Muscle of leg (tissue), 11 donors: ENCODE measurements around the gene KPNA3. TPM values are rescaled to one million over a fixed set of nuclear protein-coding genes. Genes with fewer than 3 reads are reported as not detected.
A peak's percentile ranks its signal among the peaks of the same experiment; 100 is the strongest.

Experiments
- DNase-seq: peaks from one replicate; pipeline ENCODE4 v3.0.0; 2013
- H3K27ac ChIP-seq: one replicate; pipeline ENCODE4 v1.5.1; 2013; ENCODE audit warnings: mild to moderate bottlenecking, low read length, control low read depth
- H3K27me3 ChIP-seq: one replicate; pipeline ENCODE4 v1.6.1; 2013; ENCODE audit warnings: low read length; ENCODE audit not compliant: control insufficient read depth, insufficient read depth
- H3K36me3 ChIP-seq: one replicate; pipeline ENCODE4 v1.6.1; 2013; ENCODE audit warnings: low read length; ENCODE audit not compliant: control insufficient read depth, insufficient read depth
- H3K4me1 ChIP-seq: one replicate; pipeline ENCODE4 v1.6.1; 2013; ENCODE audit warnings: low read length; ENCODE audit not compliant: control insufficient read depth, insufficient read depth
- H3K4me3 ChIP-seq: one replicate; pipeline ENCODE4 v1.5.1; 2013; ENCODE audit warnings: low read length, control low read depth
- H3K9me3 ChIP-seq: replicated peaks from 2 replicates; pipeline ENCODE4 v1.6.1; 2013; ENCODE audit warnings: low read depth, low read length; ENCODE audit not compliant: control insufficient read depth
- WGBS: methylation state at CpG from one replicate; pipeline ENCODE4 v1.1.5; 2013; ENCODE audit warnings: missing lambda C conversion rate; ENCODE audit not compliant: insufficient coverage; 5-methylcytosine and 5-hydroxymethylcytosine counted together
- polyA plus RNA-seq, 8 donors: library from polyadenylated mRNA; unstranded; fragments of 120-200 nt; gene quantifications; one replicate each; pipeline versions ENCODE4 v1.2.1 to v1.2.3, GENCODE V29; 2013; ENCODE audit warnings: inconsistent platforms in 1 of 8, low replicate concordance in 1 of 8; ENCODE audit not compliant: insufficient read length in 8 of 8, insufficient read depth in 1 of 8
- total RNA-seq: library from RNA; stranded (reverse); fragments of 120-200 nt; gene quantifications from one replicate; pipeline ENCODE4 v1.2.4, GENCODE V29; 2013

KPNA3 gene
- total and polyA plus RNA-seq, 9 donors, result 24.0 to 35.8 (median 33.2) TPM

GRCh38 chr13:49664606-49665005 is 127.9 kb downstream of the KPNA3 start:
- H3K4me3 ChIP-seq, result no peak overlapping the region
- no peak overlapping the region for H3K27ac ChIP-seq
- WGBS, result no CpG with 5 or more reads among the region's 4 CpGs
- DNase-seq, result no peak
- H3K36me3 ChIP-seq, result peaks cover 27% of the 10 kb centered on the region
- no peaks in the 10 kb centered on the region for H3K4me1 ChIP-seq
- H3K9me3 ChIP-seq, result peaks cover 2% of the 10 kb centered on the region
- no peaks in the 10 kb centered on the region for H3K27me3 ChIP-seq

GRCh38 chr13:49657241-49657641 is 135.2 kb downstream of the KPNA3 start:
- Histone ChIP-seq H3K4me3 (no peak overlapping the region), H3K27me3 (no peaks in the 10 kb centered on the region), H3K4me1 (peaks cover 11% of the 10 kb centered on the region), H3K27ac (no peak overlapping the region), H3K9me3 (no peaks in the 10 kb centered on the region), H3K36me3 (peaks cover 6% of the 10 kb centered on the region)
- no peak for DNase-seq
- WGBS, result 88% methylated on average over 5 of the region's 9 CpGs

DNA sequence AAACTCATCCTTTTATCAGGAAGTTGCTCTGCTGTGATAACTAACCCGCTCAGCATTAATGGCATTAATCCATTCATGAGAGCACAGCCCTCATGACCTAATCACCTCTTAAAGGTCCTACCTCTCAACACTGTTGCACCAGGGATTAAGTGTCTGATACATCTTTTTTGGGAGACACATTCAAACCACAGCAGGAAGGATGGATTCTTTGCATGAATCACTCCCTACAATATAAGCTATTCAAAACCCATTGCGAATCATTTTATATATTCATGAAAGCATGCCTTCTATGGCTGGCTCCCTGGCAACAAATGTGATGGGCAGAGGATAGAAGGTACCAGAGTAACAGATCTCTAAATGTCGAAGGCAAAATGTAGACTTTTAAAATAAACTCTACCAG is 136.6 kb downstream of the KPNA3 start:
- WGBS, result 60% methylated on average over 1 of the region's 3 CpGs
- peaks cover 5% of the 10 kb centered on the region for H3K36me3 ChIP-seq
- no peak overlapping the region for H3K4me3 ChIP-seq
- no peaks in the 10 kb centered on the region for H3K9me3 ChIP-seq
- DNase-seq, result no peak
- peaks cover 21% of the 10 kb centered on the region for H3K4me1 ChIP-seq
- H3K27ac ChIP-seq, result no peak overlapping the region
- H3K27me3 ChIP-seq, result no peaks in the 10 kb centered on the region

- Histone ChIP-seq H3K27ac (no peak overlapping the region), H3K27me3 (no peaks in the 10 kb centered on the region), H3K36me3 (peaks cover 4% of the 10 kb centered on the region), H3K4me3 (no peak overlapping the region), H3K4me1 (peaks cover 32% of the 10 kb centered on the region), H3K9me3 (no peaks in the 10 kb centered on the region)
- WGBS, result no CpG with 5 or more reads among the region's 3 CpGs
- DNase-seq, result no peak
Measured at GRCh38 chr13:49654011-49654410, 138.5 kb downstream of the KPNA3 start.

- Histone ChIP-seq H3K4me1 (peaks cover 32% of the 10 kb centered on the region), H3K36me3 (peaks cover 4% of the 10 kb centered on the region)
Measured at GRCh38 chr13:49653478-49653877, 139.0 kb downstream of the KPNA3 start.

GRCh38 chr13:49652355-49653305 is 139.9 kb downstream of the KPNA3 start:
- Histone ChIP-seq H3K9me3 (no peaks in the 10 kb centered on the region), H3K4me1 (peaks cover 32% of the 10 kb centered on the region), H3K36me3 (peaks cover 4% of the 10 kb centered on the region), H3K4me3 (no peak overlapping the region), H3K27me3 (no peaks in the 10 kb centered on the region), H3K27ac (peak overlapping the region; percentile 90)
- peak; percentile 80 for DNase-seq
- WGBS, result no CpG with 5 or more reads among the region's 16 CpGs

More at GRCh38 chr13:49653478-49653877, 139.0 kb downstream of the KPNA3 start:
- Histone ChIP-seq H3K4me3 (no peak overlapping the region), H3K27me3 (no peaks in the 10 kb centered on the region), H3K9me3 (no peaks in the 10 kb centered on the region), H3K27ac (no peak overlapping the region)
- DNase-seq, result no peak

DNA sequence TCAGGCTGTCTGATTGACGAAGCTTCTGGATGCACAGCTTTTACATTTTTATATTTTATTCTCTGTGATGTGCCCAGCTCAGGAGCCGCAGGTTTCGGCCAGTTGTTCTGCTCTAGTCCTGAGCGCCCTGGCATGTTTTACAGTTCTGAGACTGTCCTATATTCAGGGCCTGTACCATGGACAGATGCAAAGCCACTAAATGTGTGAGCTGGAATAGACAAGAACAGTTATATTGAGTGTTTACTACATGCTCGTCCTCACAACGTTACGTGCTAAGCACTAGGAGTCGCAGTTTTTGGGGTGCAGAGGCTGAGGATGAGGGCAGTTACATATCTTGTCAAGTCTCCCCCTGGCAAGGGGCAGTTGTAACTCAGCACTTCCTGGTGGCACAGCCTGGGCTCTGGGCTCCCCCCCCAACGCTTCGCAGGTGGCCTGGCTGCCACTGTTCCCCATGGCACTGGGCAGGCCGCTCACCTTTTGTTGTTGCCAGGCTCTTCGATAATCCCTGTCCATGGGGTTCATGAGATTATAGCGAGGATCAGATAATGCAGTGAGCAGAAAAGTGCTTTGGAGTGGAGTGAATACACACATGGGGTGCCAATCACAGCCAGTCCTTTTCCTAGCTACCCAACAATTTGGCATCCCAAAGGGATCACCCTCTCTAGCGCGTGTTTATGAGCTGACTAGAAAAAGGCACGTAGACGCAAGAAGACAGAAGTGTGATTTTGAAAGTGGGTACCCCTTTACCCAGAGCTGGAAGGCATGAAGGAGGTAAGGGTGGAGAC is 140.7 kb downstream of the KPNA3 start:
- WGBS, result 75% methylated on average over 7 of the region's 17 CpGs
- H3K36me3 ChIP-seq, result no peaks in the 10 kb centered on the region
- no peaks in the 10 kb centered on the region for H3K9me3 ChIP-seq
- no peaks in the 10 kb centered on the region for H3K27me3 ChIP-seq
- H3K4me1 ChIP-seq, result peaks cover 32% of the 10 kb centered on the region
- DNase-seq, result peak; percentile 25
- H3K4me3 ChIP-seq, result no peak overlapping the region
- H3K27ac ChIP-seq, result peak overlapping the region; percentile 90

- Histone ChIP-seq H3K27me3 (no peaks in the 10 kb centered on the region), H3K4me1 (peaks cover 32% of the 10 kb centered on the region), H3K4me3 (no peak overlapping the region), H3K9me3 (no peaks in the 10 kb centered on the region), H3K36me3 (no peaks in the 10 kb centered on the region), H3K27ac (no peak overlapping the region)
- peak; percentile 31 for DNase-seq
- WGBS, result 72% methylated on average over 2 of the region's 2 CpGs
Measured at GRCh38 chr13:49649963-49650312, 142.5 kb downstream of the KPNA3 start.
